ENCODE results near the gene BPIFB4. TPM values are rescaled to one million over a fixed set of nuclear protein-coding genes. Genes with fewer than 3 reads are reported as not detected.

The BPIFB4 gene
- total and polyA plus RNA-seq, 2 donors (not counting 3 experiments of a cell fraction or from before 2014, with no cell fraction given): not detected

DNA sequence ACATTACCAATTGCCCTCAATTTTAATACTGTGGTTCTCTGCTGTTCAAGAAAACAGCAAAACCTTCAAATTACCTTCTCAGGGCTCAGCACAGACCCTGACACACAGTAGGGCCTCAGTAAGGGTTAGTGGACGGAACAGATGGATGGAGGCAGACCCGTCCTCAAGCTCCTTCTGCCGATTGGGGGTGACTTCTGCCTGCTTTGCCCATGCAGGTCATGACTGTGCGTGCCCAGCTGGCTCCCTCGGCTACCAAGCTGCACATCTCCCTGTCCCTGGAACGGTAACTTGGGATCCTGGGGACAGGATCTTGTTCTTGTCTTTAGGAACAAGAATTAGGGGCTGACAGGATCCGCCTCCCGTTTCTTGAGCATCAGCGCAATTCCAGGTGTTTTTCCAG, 9.8 kb upstream of the BPIFB4 start:
- H4K20me1 ChIP-seq (replicated peaks; ENCODE audit: control insufficient read depth, extremely low read depth, insufficient read depth, low read length): no peaks in the 10 kb centered on the region
- DNase-seq (ENCODE audit: low read depth, low spot score): no peak
- no peak overlapping the region for H3K4me2 ChIP-seq (ENCODE audit: insufficient read depth, low read length)
- no peak overlapping the region for H3K4me3 ChIP-seq (replicated peaks in 1 of 3; ENCODE audit: insufficient read depth in 1 of 3, low read depth in 1 of 3, low read length in 3 of 3)
- H3K27me3 ChIP-seq (ENCODE audit: control insufficient read depth in 2 of 2, insufficient read depth in 2 of 2, low read length in 2 of 2): no peaks in the 10 kb centered on the region
- POLR2A ChIA-PET: no interaction called here
- no peaks in the 10 kb centered on the region for H3K36me3 ChIP-seq (ENCODE audit: control insufficient read depth in 2 of 2, extremely low read depth in 1 of 2, insufficient read depth in 2 of 2, low read length in 2 of 2)
- H3K79me2 ChIP-seq (ENCODE audit: control insufficient read depth, insufficient read depth, low read length): no peaks in the 10 kb centered on the region
- CTCF ChIA-PET: no interaction called here
- H3K9me3 ChIP-seq (replicated peaks; ENCODE audit: control insufficient read depth, insufficient read depth, low read length): no peaks in the 10 kb centered on the region
- TF ChIP-seq JUN (IDR thresholded peaks at IDR 0.05; ENCODE audit: borderline replicate concordance, insufficient read depth, insufficient read length, low read depth) (no peak), FOS (IDR thresholded peaks at IDR 0.05; ENCODE audit: borderline replicate concordance, insufficient read depth, low read length) (no peak), EZH2 (IDR thresholded peaks at IDR 0.05; ENCODE audit: borderline replicate concordance, low read depth, low read length, severe bottlenecking) (no peak), GATA2 (IDR thresholded peaks at IDR 0.05; ENCODE audit: insufficient read depth, insufficient read length, low read depth, low read length) (no peak), POLR2AphosphoS5 (IDR thresholded peaks at IDR 0.05; ENCODE audit: insufficient read depth, low read depth, low read length) (no peak), POLR2A (IDR thresholded peaks at IDR 0.05; ENCODE audit: low read depth, low read length) (no peak), MYC (IDR thresholded peaks at IDR 0.05; ENCODE audit: low read depth, low read length) (no peak)
- TF ChIP-seq, protein P1, sequence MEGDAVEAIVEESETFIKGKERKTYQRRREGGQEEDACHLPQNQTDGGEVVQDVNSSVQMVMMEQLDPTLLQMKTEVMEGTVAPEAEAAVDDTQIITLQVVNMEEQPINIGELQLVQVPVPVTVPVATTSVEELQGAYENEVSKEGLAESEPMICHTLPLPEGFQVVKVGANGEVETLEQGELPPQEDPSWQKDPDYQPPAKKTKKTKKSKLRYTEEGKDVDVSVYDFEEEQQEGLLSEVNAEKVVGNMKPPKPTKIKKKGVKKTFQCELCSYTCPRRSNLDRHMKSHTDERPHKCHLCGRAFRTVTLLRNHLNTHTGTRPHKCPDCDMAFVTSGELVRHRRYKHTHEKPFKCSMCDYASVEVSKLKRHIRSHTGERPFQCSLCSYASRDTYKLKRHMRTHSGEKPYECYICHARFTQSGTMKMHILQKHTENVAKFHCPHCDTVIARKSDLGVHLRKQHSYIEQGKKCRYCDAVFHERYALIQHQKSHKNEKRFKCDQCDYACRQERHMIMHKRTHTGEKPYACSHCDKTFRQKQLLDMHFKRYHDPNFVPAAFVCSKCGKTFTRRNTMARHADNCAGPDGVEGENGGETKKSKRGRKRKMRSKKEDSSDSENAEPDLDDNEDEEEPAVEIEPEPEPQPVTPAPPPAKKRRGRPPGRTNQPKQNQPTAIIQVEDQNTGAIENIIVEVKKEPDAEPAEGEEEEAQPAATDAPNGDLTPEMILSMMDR (IDR thresholded peaks at IDR 0.05; ENCODE audit: extremely low read depth in 1 of 2, insufficient read depth in 1 of 2, low read depth in 1 of 2, low read length in 2 of 2): no peak
- TF ChIP-seq, protein P2, sequence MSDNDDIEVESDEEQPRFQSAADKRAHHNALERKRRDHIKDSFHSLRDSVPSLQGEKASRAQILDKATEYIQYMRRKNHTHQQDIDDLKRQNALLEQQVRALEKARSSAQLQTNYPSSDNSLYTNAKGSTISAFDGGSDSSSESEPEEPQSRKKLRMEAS (IDR thresholded peaks at IDR 0.05; ENCODE audit: insufficient read depth, insufficient read length): no peak
- no peak overlapping the region for H3K27ac ChIP-seq (ENCODE audit: insufficient read depth, low read depth, low read length)
- no peaks in the 10 kb centered on the region for H3K9me1 ChIP-seq (replicated peaks; ENCODE audit: control insufficient read depth, extremely low read depth, insufficient read depth, low read length)
- dilution Hi-C loops (cut with MboI; ENCODE audit: extremely low pct_ligation_motif_present, low sequenced_read_pairs) (no loop called here), intact Hi-C loops (cut with micrococcal nuclease) (no loop called here)
- H2AFZ ChIP-seq (ENCODE audit: low read depth, low read length): no peak overlapping the region
- no peak for FAIRE-seq
- H3K4me1 ChIP-seq (ENCODE audit: control insufficient read depth, extremely low read depth, insufficient read depth, low read length): no peaks in the 10 kb centered on the region
- H3K9ac ChIP-seq (replicated peaks; ENCODE audit: extremely low read depth, insufficient read depth, low read length): no peak overlapping the region
- BruUV-seq (replicated peaks): no TSS peak
